Measurements from ENCODE around the gene ZNF341. TPM values are rescaled to one million over a fixed set of nuclear protein-coding genes. Genes with fewer than 3 reads are reported as not detected.

Gene ZNF341
- polyA plus RNA-seq, 1 donor (not counting 4 experiments of a cell fraction or from before 2014, with no cell fraction given): 1.7 TPM

- no peaks in the 10 kb centered on the region for H3K4me1 ChIP-seq (ENCODE audit: control insufficient read depth, extremely low read depth, insufficient read depth, low read length)
Observed at GRCh38 chr20:33829636-33830035, 97.8 kb downstream of the ZNF341 start.

DNA sequence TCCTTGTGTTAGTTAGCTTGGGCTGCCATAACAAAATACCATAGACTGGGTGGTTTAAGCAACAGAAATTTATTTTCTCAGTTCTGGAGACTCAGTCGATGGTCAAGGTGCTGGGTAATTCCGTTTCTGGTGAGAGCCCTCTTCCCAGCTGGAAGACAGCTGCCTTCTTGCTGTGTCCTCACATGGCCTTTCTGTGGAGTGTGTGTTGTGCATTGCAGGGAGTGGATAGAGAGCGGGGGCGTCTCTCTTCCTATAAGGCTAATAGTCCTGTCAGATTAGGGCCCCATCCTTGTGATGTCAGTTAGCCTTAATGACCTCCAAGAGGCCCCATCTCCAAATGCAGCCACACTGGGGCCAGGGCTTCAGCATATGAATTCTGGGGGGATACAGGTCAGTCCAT, 98.6 kb downstream of the ZNF341 start:
- Histone ChIP-seq H3K27me3 (ENCODE audit: control insufficient read depth, extremely low read depth, insufficient read depth, low read length) (no peaks in the 10 kb centered on the region), H3K4me2 (ENCODE audit: control insufficient read depth, extremely low read depth, insufficient read depth, low read depth, low read length) (no peak overlapping the region), H4K20me1 (ENCODE audit: control insufficient read depth, extremely low read depth, insufficient read depth, low read length) (peaks cover 11% of the 10 kb centered on the region), H3K9me3 (ENCODE audit: control insufficient read depth, low read depth, low read length) (no peaks in the 10 kb centered on the region), H3K9ac (ENCODE audit: control insufficient read depth, extremely low read depth, insufficient read depth, low read length) (no peak overlapping the region), H3K4me3 (ENCODE audit: control insufficient read depth in 2 of 3, extremely low read depth in 1 of 3, insufficient read depth in 2 of 3, low read depth in 1 of 3, low read length in 3 of 3) (no peak overlapping the region), H3K4me1 (ENCODE audit: control insufficient read depth, extremely low read depth, insufficient read depth, low read length) (no peaks in the 10 kb centered on the region), H3K27ac (ENCODE audit: control insufficient read depth, insufficient read depth, low read length) (no peak overlapping the region), H2AFZ (ENCODE audit: control insufficient read depth, low read length) (no peak overlapping the region), H3K9me1 (ENCODE audit: control insufficient read depth, extremely low read depth, insufficient read depth, low read length) (peaks cover 10% of the 10 kb centered on the region), H3K79me2 (ENCODE audit: control insufficient read depth, insufficient read depth, low read length) (peaks cover 80% of the 10 kb centered on the region), H3K36me3 (ENCODE audit: control insufficient read depth in 2 of 2, extremely low read depth in 1 of 2, insufficient read depth in 2 of 2, low read length in 2 of 2) (no peaks in the 10 kb centered on the region)
- TF ChIP-seq, protein P1, sequence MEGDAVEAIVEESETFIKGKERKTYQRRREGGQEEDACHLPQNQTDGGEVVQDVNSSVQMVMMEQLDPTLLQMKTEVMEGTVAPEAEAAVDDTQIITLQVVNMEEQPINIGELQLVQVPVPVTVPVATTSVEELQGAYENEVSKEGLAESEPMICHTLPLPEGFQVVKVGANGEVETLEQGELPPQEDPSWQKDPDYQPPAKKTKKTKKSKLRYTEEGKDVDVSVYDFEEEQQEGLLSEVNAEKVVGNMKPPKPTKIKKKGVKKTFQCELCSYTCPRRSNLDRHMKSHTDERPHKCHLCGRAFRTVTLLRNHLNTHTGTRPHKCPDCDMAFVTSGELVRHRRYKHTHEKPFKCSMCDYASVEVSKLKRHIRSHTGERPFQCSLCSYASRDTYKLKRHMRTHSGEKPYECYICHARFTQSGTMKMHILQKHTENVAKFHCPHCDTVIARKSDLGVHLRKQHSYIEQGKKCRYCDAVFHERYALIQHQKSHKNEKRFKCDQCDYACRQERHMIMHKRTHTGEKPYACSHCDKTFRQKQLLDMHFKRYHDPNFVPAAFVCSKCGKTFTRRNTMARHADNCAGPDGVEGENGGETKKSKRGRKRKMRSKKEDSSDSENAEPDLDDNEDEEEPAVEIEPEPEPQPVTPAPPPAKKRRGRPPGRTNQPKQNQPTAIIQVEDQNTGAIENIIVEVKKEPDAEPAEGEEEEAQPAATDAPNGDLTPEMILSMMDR (optimal IDR thresholded peaks at IDR 0.05 in 1 of 3, IDR thresholded peaks at IDR 0.05 in 1 of 3, conservative IDR thresholded peaks at IDR 0.05 in 1 of 3; ENCODE audit: extremely low read depth in 1 of 3, insufficient read depth in 2 of 3, low read length in 3 of 3): no peak
- no peak for TF ChIP-seq EZH2 (IDR thresholded peaks at IDR 0.05; ENCODE audit: low read length)
- FAIRE-seq (no peak), DNase-seq (ENCODE audit: low read depth, low spot score) (no peak)
- dilution Hi-C loops (cut with MboI; ENCODE audit: extremely low pct_ligation_motif_present, low sequenced_read_pairs): no loop called here

More at GRCh38 chr20:33829636-33830035, 97.8 kb downstream of the ZNF341 start:
- DNase-seq (ENCODE audit: low read depth, low spot score): no peak
- no peak overlapping the region for H2AFZ ChIP-seq (ENCODE audit: control insufficient read depth, low read length)
- H3K9me3 ChIP-seq (ENCODE audit: control insufficient read depth, low read depth, low read length): no peaks in the 10 kb centered on the region
- no peak overlapping the region for H3K9ac ChIP-seq (ENCODE audit: control insufficient read depth, extremely low read depth, insufficient read depth, low read length)
- TF ChIP-seq, protein P1 (optimal IDR thresholded peaks at IDR 0.05 in 1 of 3, IDR thresholded peaks at IDR 0.05 in 1 of 3, conservative IDR thresholded peaks at IDR 0.05 in 1 of 3; ENCODE audit: extremely low read depth in 1 of 3, insufficient read depth in 2 of 3, low read length in 3 of 3): no peak
- TF ChIP-seq EZH2 (IDR thresholded peaks at IDR 0.05; ENCODE audit: low read length): no peak
- H3K4me3 ChIP-seq (ENCODE audit: control insufficient read depth in 2 of 3, extremely low read depth in 1 of 3, insufficient read depth in 2 of 3, low read depth in 1 of 3, low read length in 3 of 3): no peak overlapping the region
- H3K27me3 ChIP-seq (ENCODE audit: control insufficient read depth, extremely low read depth, insufficient read depth, low read length): no peaks in the 10 kb centered on the region
- H3K4me2 ChIP-seq (ENCODE audit: control insufficient read depth, extremely low read depth, insufficient read depth, low read depth, low read length): no peak overlapping the region
- peaks cover 82% of the 10 kb centered on the region for H3K79me2 ChIP-seq (ENCODE audit: control insufficient read depth, insufficient read depth, low read length)
- dilution Hi-C loops (cut with MboI; ENCODE audit: extremely low pct_ligation_motif_present, low sequenced_read_pairs): no loop called here
- H3K27ac ChIP-seq (ENCODE audit: control insufficient read depth, insufficient read depth, low read length): no peak overlapping the region
- no peaks in the 10 kb centered on the region for H3K36me3 ChIP-seq (ENCODE audit: control insufficient read depth in 2 of 2, extremely low read depth in 1 of 2, insufficient read depth in 2 of 2, low read length in 2 of 2)
- FAIRE-seq: no peak
- H4K20me1 ChIP-seq (ENCODE audit: control insufficient read depth, extremely low read depth, insufficient read depth, low read length): peaks cover 11% of the 10 kb centered on the region
- H3K9me1 ChIP-seq (ENCODE audit: control insufficient read depth, extremely low read depth, insufficient read depth, low read length): peaks cover 10% of the 10 kb centered on the region

Measured in keratinocyte (primary cell).